SH-SY5Y (cell line): ENCODE results near the gene ABLIM2.

Experiments used
- GATA2 ChIP-seq: IDR thresholded peaks from 2 replicates; pipeline ENCODE4 v1.6.1; 2011; ENCODE audit warnings: mild to moderate bottlenecking, low read depth, low read length
- GATA3 ChIP-seq: IDR thresholded peaks from 2 replicates; pipeline ENCODE4 v1.6.1; 2011; ENCODE audit warnings: low read depth, mild to moderate bottlenecking, low read length, moderate library complexity

- no peak for TF ChIP-seq GATA3
- TF ChIP-seq GATA2, result no peak
Observed at GRCh38 chr4:8167291-8167690, 8.7 kb upstream of the ABLIM2 start.
